Upper lobe of left lung (tissue), 4 donors: ENCODE results near the gene SLC16A4.

Experiments
- CTCF ChIP-seq, 6 experiments: fragments of 450-650 bp in 4 of 6; fragments of 200-600 bp in 2 of 6; sonication (generic) in 2 of 6; IDR thresholded peaks; one replicate each; pipeline ENCODE4 v1.5.1; 2016 to 2019; ENCODE audit warnings: antibody characterized with exemption in 6 of 6
- EP300 ChIP-seq, 4 donors: sonication (generic); formaldehyde crosslinking; IDR thresholded peaks; one replicate each; pipeline ENCODE4 v1.5.1; 2017; ENCODE audit warnings: antibody characterized with exemption in 4 of 4, control low read depth in 2 of 4
- POLR2A ChIP-seq, 4 donors: fragments of 450-650 bp; IDR thresholded peaks; one replicate each; pipeline ENCODE4 v1.5.1; 2016 to 2017; ENCODE audit warnings: antibody characterized with exemption in 4 of 4, mild to moderate bottlenecking in 2 of 4
- POLR2AphosphoS5 ChIP-seq, 2 donors: sonication (generic); formaldehyde crosslinking; IDR thresholded peaks; one replicate each; pipeline ENCODE4 v1.5.1; 2017; ENCODE audit warnings: antibody characterized with exemption in 2 of 2

GRCh38 chr1:110433803-110434202, 43.0 kb upstream of the SLC16A4 start:
- TF ChIP-seq POLR2A (IDR thresholded peaks at IDR 0.05) (peak in 1 of 4 donors; percentile 25), EP300 (IDR thresholded peaks at IDR 0.05) (no peak), CTCF (IDR thresholded peaks at IDR 0.05) (peak in 3 of 6 experiments; percentile 38 to 59 (median 38)), POLR2AphosphoS5 (IDR thresholded peaks at IDR 0.05) (no peak)
